Tibial nerve (tissue), 4 donors: ENCODE data around the gene ARL5B. TPM values are rescaled to one million over a fixed set of nuclear protein-coding genes. Genes with fewer than 3 reads are reported as not detected.

ENCODE experiments used
- DNase-seq, 2 donors: peaks; one replicate each; pipeline ENCODE4 v3.0.0-alpha.2; 2019; ENCODE audit warnings: low spot score in 2 of 2
- H3K27ac ChIP-seq, 4 donors: fragments of 200-600 bp; sonication (generic) in 3 of 4; one replicate each; pipeline ENCODE4 v1.5.1; 2017 to 2019; ENCODE audit warnings: mild to moderate bottlenecking in 1 of 4
- H3K27me3 ChIP-seq, 2 donors: fragments of 200-600 bp; sonication (generic) in 1 of 2; one replicate each; pipeline versions ENCODE4 v1.5.1 to v1.6.0; 2017 to 2019
- H3K36me3 ChIP-seq, 3 donors: fragments of 200-600 bp; sonication (generic); one replicate each; pipeline ENCODE4 v1.5.1; 2018 to 2019
- H3K4me1 ChIP-seq, 4 donors: fragments of 200-600 bp; sonication (generic) in 3 of 4; one replicate each; pipeline ENCODE4 v1.5.1; 2017 to 2019
- H3K4me3 ChIP-seq, 4 donors: fragments of 200-600 bp; sonication (generic) in 3 of 4; one replicate each; pipeline ENCODE4 v1.5.1; 2017 to 2019; ENCODE audit warnings: mild to moderate bottlenecking in 1 of 4, moderate library complexity in 1 of 4
- H3K9me3 ChIP-seq, 4 donors: fragments of 200-600 bp; sonication (generic) in 3 of 4; one replicate each; pipeline ENCODE4 v1.5.1; 2017 to 2019
- EP300 ChIP-seq, 2 donors: sonication (generic); formaldehyde crosslinking; IDR thresholded peaks; one replicate each; pipeline ENCODE4 v1.6.1; 2017; ENCODE audit warnings: antibody characterized with exemption in 2 of 2, mild to moderate bottlenecking in 1 of 2
- POLR2A ChIP-seq, 2 donors: fragments of 450-650 bp; IDR thresholded peaks; one replicate each; pipeline ENCODE4 v1.6.1; 2017; ENCODE audit warnings: antibody characterized with exemption in 2 of 2, mild to moderate bottlenecking in 2 of 2, moderate library complexity in 2 of 2
- WGBS, 2 donors: methylation state at CpG; one replicate each; pipeline ENCODE4 v1.1.5; 2018; 5-methylcytosine and 5-hydroxymethylcytosine counted together
- total RNA-seq, 4 donors: library from RNA; depleted of rRNA; stranded (reverse); fragments of >200 nt; gene quantifications; one replicate each; pipeline ENCODE4 v1.1.0, GENCODE V29; 2016
- TF ChIP-seq, protein P1 (sequence below), 5 experiments: fragments of 200-600 bp in 3 of 5; fragments of 450-650 bp in 2 of 5; sonication (generic) in 3 of 5; IDR thresholded peaks; one replicate each; pipeline ENCODE4 v1.5.1; 2016 to 2019; ENCODE audit warnings: antibody characterized with exemption in 5 of 5, mild to moderate bottlenecking in 3 of 5, moderate library complexity in 2 of 5

Gene ARL5B
- total RNA-seq, 4 donors from 2014 or later: 9.4 to 11.1 (median 9.6) TPM

DNA sequence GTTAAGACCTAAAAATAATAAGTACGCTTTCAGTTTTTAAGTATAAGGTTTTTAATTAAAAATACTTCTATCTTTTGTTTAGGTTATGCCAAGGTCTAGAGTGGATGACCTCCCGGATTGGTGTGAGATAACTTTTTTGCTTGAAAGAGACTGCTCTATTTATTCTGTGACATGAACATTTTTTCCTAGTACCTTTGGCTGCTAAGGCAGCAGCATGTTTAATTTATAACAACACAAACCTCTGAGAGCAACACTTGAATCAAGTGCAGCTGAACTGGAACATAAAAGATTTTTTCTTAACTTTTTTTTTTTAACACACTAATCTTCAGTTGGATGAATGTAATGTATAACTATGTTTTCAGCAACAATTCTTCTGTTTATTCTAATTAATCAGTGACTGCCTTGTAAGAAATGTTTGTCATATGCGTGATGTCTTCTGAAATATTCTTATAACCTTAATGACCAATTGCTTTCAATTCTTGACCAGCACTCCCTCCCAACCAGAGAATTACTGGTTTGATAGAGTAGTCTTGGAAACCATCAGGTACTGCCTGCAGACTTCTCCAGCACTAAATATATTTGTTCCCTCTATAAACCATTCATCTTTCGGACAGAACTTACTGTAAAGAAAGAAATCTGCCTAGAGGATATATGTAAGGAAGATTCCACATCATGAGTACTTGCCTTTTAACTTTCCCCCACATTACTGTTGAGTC is 16.0 kb downstream of the ARL5B start:
- no peak overlapping the region for H3K27ac ChIP-seq
- no peak overlapping the region for H3K4me3 ChIP-seq
- no peaks in the 10 kb centered on the region for H3K9me3 ChIP-seq
- H3K27me3 ChIP-seq: no peaks in the 10 kb centered on the region
- no peaks in the 10 kb centered on the region for H3K4me1 ChIP-seq
- WGBS, 2 donors: 94 to 95% methylated on average over 4 of the region's 4 CpGs
- peaks cover 4 to 45% (median 6%) of the 10 kb centered on the region in 3 donors for H3K36me3 ChIP-seq
- DNase-seq: no peak
- no peak for TF ChIP-seq POLR2A (IDR thresholded peaks at IDR 0.05)
- no peak for TF ChIP-seq EP300 (IDR thresholded peaks at IDR 0.05)
- TF ChIP-seq, protein P1, sequence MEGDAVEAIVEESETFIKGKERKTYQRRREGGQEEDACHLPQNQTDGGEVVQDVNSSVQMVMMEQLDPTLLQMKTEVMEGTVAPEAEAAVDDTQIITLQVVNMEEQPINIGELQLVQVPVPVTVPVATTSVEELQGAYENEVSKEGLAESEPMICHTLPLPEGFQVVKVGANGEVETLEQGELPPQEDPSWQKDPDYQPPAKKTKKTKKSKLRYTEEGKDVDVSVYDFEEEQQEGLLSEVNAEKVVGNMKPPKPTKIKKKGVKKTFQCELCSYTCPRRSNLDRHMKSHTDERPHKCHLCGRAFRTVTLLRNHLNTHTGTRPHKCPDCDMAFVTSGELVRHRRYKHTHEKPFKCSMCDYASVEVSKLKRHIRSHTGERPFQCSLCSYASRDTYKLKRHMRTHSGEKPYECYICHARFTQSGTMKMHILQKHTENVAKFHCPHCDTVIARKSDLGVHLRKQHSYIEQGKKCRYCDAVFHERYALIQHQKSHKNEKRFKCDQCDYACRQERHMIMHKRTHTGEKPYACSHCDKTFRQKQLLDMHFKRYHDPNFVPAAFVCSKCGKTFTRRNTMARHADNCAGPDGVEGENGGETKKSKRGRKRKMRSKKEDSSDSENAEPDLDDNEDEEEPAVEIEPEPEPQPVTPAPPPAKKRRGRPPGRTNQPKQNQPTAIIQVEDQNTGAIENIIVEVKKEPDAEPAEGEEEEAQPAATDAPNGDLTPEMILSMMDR (IDR thresholded peaks at IDR 0.05): no peak

DNA sequence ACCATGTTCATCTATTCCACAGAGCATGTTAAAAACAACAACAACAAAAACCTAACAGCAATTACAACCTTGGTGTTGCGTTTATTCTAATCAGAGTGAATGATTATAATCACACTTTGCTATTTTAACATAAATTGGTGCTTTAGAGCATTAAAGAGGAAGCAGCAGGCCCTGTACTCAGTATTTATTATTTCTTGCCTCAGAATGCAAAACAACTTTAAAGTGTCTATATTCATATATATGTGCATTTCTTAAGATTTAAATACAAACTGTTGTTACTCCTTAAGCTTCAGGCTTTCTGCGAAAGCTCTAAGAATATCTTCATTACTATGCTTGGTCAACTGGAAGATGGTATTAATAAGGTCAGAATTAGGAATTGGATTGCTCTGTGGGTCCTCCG is 21.5 kb downstream of the ARL5B start:
- WGBS, 2 donors: 84 to 90% methylated on average over 3 of the region's 3 CpGs
- H3K27ac ChIP-seq: no peak overlapping the region
- H3K9me3 ChIP-seq: no peaks in the 10 kb centered on the region
- peaks cover 0 to 8% (median 0%) of the 10 kb centered on the region in 3 donors for H3K36me3 ChIP-seq
- TF ChIP-seq EP300 (IDR thresholded peaks at IDR 0.05) (no peak), POLR2A (IDR thresholded peaks at IDR 0.05) (no peak)
- TF ChIP-seq, protein P1 (IDR thresholded peaks at IDR 0.05): no peak
- DNase-seq: no peak
- H3K4me3 ChIP-seq: no peak overlapping the region
- no peaks in the 10 kb centered on the region for H3K27me3 ChIP-seq
- peaks cover 0 to 5% (median 0%) of the 10 kb centered on the region in 4 donors for H3K4me1 ChIP-seq

DNA sequence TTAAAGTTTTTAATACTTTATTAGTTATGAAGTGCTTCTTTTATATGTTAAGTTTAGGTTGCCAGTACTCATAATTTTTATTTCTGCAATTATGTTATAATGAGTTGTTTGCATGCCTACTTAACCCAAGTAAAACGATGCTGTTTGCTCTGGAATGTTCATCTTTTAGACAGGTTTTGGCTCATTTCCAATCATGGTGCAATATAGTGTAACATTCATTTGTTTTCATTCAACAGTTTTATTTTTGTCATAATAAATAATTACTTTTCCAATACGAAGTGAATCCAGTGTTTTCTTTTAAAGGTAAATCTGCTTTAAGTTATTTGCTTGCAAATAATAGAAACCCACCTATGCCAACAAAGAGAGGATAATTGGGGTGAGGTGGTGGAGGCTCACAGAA is 22.1 kb downstream of the ARL5B start:
- H3K4me3 ChIP-seq: no peak overlapping the region
- WGBS, 2 donors: 15 to 18% methylated on average over 2 of the region's 2 CpGs

GRCh38 chr10:18681971-18682411 is 22.8 kb downstream of the ARL5B start:
- peaks cover 0 to 8% (median 0%) of the 10 kb centered on the region in 3 donors for H3K36me3 ChIP-seq
- H3K27ac ChIP-seq: no peak overlapping the region
- H3K27me3 ChIP-seq: no peaks in the 10 kb centered on the region
- 64 to 69% methylated on average over 4 of the region's 4 CpGs for WGBS, 2 donors
- H3K4me3 ChIP-seq: no peak overlapping the region
- TF ChIP-seq, protein P1 (IDR thresholded peaks at IDR 0.05): no peak
- no peak for TF ChIP-seq POLR2A (IDR thresholded peaks at IDR 0.05)
- no peak for TF ChIP-seq EP300 (IDR thresholded peaks at IDR 0.05)
- DNase-seq: no peak
- no peaks in the 10 kb centered on the region for H3K9me3 ChIP-seq
- peaks cover 0 to 5% (median 0%) of the 10 kb centered on the region in 4 donors for H3K4me1 ChIP-seq

More for the DNA sequence above, 22.1 kb downstream of the ARL5B start:
- Histone ChIP-seq H3K36me3 (peaks cover 0 to 8% (median 0%) of the 10 kb centered on the region in 3 donors), H3K4me1 (peaks cover 0 to 5% (median 0%) of the 10 kb centered on the region in 4 donors), H3K27ac (no peak overlapping the region), H3K27me3 (no peaks in the 10 kb centered on the region), H3K9me3 (no peaks in the 10 kb centered on the region)
- no peak for DNase-seq
- TF ChIP-seq EP300 (IDR thresholded peaks at IDR 0.05) (no peak), POLR2A (IDR thresholded peaks at IDR 0.05) (no peak)
- TF ChIP-seq, protein P1 (IDR thresholded peaks at IDR 0.05): no peak

- no peak for TF ChIP-seq EP300 (IDR thresholded peaks at IDR 0.05)
- no peak for TF ChIP-seq POLR2A (IDR thresholded peaks at IDR 0.05)
- TF ChIP-seq, protein P1 (IDR thresholded peaks at IDR 0.05): no peak
- H3K4me1 ChIP-seq: peaks cover 0 to 5% (median 0%) of the 10 kb centered on the region in 4 donors
- H3K36me3 ChIP-seq: peaks cover 0 to 8% (median 0%) of the 10 kb centered on the region in 3 donors
- H3K27me3 ChIP-seq: no peaks in the 10 kb centered on the region
- no peaks in the 10 kb centered on the region for H3K9me3 ChIP-seq
- WGBS, 2 donors: 57 to 74% methylated on average over 1 of the region's 1 CpG
- H3K4me3 ChIP-seq: no peak overlapping the region
- DNase-seq: no peak
- H3K27ac ChIP-seq: no peak overlapping the region
Observed at GRCh38 chr10:18683427-18683826, 24.2 kb downstream of the ARL5B start.
